ENCODE data around the gene KCNIP4.

Gene KCNIP4

DNA sequence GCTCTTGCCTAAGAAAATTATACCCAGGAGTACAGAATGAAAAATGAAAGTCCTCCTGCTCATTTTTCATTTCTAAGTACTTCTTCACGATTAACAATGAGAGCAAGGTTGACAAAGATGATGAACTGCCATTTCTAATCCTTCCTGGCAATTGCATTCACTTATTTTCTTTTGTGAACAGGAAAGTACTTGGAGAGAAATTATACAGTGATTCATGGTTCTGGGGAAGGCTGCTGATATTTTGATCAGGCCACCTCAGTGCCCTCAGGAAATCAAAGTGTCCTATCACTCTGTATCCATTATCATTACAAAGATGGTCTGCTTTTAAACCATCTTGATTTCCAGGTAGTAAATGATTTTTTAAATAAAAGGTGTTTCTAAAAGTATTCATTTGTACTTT is 780.9 kb downstream of the KCNIP4 start:
- DNase-seq: no peak

DNA sequence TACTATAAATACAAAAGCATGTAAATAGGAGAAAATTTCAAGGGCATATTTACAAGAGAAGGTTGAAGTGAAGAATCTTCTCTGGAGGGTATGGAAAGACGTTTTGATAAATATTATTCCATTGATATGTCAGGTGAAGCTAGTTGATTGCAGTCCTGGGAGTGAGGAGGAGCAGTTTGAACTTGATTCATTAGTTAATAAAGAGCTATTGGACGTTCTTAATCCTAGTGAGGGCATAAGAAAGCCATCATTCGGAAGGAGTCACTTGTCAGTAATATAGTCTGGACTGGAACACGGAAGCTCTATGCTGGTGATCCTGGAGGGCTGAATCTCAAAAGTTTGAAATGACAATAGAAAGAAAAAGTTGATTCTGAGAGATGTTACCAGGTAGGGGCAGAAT is 793.2 kb downstream of the KCNIP4 start:
- no peak for DNase-seq

GRCh38 chr4:21139327-21139726 is 809.2 kb downstream of the KCNIP4 start:
- DNase-seq: no peak

GRCh38 chr4:21136051-21136630 is 812.4 kb downstream of the KCNIP4 start:
- no peak for DNase-seq

DNA sequence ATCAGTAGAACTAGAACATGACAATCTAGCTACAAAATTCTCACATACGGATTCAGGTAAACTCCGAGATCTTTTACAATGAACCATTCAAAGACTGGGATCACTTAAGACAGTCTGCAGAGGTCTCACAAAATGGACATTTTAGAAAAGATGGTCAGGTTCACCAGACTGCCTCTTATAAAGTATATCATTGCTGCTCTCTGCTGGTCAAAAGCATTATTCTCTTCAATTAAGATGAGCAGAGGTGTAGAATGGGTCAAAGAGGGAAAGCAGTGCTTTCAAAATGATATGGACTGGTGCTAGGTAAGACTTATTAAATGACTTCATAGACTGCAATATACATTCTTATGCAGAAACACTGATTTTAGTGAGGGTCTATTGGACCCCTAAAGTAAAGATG is 813.6 kb downstream of the KCNIP4 start:
- no peak for DNase-seq

DNA sequence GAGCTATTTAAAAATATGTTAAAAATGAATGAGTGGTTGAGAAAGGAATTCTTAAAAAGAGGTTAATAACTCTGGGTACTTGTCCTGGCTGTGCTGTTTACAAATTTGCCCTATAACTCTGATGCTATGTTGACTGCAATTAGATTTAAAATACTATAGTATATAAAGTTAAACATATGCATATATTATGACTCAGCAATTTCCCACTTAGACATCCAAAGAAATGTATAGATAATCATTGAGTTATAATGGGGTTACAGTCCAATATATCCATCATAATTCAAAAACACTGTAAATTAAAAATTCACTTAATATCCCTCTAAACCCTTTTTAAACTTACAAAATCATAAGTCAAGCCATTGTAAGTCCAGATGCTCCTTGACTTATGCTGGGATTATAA is 818.0 kb downstream of the KCNIP4 start:
- DNase-seq: no peak

GRCh38 chr4:21126014-21126512 is 822.5 kb downstream of the KCNIP4 start:
- DNase-seq: no peak

DNA sequence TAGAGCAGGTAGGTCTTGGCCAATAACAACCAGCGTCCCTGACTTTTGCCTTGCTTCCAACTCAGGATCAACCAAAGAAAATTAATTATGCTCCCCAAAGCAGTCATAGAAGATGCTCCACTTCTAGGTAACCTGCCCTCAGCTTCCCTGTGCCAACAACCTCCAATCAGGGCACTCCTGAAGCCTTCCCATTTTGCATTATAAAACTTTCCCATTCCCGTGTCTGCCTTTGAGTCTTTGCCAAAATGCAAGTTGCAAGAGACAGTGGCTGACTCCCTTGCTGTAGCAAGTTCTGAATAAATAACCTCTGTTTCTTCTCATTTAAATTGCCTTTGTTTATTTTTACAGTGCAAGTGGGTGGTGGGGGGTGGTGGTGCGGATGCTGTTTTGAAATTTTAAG is 830.3 kb downstream of the KCNIP4 start:
- no peak for DNase-seq

- DNase-seq: no peak
Measured at GRCh38 chr4:21117541-21118180, 830.9 kb downstream of the KCNIP4 start.

DNA sequence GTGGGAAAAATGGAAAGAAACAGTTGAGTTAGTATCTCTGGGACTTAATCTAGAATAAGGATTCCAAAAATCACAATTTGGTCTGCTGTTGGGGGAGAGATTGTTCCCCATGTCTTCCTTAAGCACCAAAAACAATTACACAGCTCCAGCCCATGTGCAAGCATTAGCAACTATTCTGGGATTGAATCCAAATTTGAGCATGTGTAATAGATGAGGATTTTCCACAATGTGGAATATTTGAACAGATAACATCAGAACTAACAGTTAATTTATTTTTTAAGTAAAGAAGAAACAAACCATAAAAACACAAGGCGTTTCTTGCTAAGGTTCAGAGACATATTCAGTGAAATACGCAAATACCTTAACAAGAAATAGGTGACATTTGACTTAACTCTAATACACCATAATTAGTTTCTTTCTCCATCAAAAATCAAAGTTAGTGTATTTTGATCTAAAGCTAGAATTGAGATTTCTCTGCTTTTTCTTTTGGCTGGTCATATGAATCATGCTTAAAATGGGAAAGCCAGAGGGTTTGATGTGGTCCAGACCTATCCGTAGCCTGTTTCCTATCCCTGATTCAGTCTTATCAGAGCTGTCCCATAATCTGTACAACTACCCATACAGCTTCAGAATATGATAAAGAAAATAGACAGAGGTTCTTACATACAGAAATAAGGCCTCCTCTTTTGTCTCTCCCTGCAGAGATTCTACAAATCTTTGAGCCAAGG is 834.9 kb downstream of the KCNIP4 start:
- no peak for DNase-seq

DNA sequence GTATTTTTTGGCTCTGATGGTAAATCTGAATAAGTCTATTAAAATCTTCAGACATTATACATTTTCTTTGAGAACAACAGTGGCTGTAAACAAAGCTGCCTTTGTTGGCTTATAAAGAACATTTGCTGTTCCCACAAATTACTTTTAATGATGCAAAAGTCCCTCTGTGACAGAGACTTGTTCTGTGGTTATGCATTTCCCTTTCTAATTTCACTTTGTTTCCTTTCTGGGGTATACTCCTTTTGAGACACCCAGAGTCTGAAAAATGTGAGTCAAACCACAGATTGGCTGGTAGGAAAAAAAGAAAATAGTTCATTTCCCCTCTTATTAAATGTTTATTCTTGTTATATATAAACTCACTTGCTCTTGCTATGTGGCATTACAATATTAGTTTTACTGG is 845.9 kb downstream of the KCNIP4 start:
- DNase-seq: no peak

DNA sequence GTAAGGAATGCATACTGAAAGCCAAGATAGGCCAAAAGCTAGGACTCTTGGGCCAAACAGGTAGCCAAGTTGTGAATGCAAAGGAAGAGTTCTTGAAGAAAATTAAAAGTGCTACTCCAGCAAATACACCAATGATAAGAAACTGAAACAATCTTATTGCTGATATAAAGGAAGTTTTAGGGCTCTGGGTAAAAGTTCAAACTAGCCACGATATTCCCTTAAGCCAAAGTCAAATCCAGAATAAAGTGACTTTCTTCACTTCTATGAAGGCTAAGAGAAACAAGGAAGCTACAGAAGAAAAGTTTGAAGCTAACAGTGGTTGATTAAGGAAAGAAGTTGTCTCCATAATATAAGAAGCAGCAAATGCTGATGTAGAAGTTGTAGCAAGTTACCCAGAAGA is 850.7 kb downstream of the KCNIP4 start:
- DNase-seq: no peak

DNA sequence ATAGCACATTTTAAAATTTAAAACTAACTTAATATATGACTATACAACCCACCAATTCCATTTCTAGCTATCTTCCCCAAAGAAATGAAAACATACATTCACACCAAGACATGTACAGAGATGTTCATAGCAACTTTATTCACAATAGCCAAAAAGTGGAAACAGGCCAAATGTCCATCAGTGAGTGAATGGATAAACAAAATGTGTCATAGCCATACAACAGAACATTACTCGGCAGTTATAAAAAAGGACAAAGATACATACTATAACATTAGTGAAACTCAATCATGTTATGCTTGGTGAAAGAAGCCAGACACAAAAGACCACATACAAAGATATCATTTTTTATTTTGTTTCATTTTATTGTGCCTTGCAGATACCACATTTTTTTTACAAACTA is 851.5 kb downstream of the KCNIP4 start:
- DNase-seq: no peak

DNA sequence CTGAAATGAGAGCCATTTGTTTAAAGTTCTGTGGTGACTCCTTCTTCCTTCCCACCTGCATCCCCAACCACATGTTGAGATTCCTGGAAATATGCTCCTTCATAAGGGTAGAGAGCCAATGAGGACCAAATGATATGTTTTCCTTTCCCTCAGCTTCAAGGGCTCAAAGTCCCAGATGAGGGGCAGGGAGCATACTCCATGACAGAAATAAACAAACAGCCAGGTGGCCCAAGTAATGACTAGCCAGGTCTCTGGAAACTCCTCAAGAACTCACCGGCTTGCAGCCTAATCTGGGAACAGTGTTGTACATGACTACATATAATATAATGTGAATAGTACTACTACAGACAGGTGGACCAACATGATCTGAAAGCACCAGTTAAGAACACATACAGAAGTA is 856.0 kb downstream of the KCNIP4 start:
- no peak for DNase-seq

DNA sequence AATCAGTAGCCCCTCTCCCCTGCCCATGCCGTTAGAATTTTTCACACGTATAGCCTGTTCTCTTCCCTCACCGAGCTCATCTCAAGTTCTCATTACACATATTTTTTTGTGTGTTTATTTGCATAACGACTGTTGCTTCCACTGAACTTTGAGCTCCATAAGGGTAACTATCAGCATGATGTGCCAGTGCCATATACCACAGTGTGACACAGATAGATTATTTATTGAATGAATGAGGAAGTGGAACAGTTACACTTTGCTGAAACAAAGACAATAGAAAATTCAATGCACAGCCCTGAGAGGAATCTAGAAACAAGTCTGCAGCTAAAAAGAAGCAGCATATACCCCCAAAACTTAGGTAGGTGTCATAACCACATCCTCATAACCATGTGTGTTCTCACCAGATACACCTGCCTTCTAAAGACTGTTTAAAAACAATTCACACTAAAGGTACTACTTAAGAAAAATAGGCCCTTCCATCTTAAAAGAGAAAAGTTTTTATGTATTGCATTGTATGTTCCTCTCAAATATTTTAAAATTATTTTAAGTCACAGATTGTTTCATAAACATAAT is 858.4 kb downstream of the KCNIP4 start:
- DNase-seq: no peak

GRCh38 chr4:21083413-21083812 is 865.2 kb downstream of the KCNIP4 start:
- no peak for DNase-seq

DNA sequence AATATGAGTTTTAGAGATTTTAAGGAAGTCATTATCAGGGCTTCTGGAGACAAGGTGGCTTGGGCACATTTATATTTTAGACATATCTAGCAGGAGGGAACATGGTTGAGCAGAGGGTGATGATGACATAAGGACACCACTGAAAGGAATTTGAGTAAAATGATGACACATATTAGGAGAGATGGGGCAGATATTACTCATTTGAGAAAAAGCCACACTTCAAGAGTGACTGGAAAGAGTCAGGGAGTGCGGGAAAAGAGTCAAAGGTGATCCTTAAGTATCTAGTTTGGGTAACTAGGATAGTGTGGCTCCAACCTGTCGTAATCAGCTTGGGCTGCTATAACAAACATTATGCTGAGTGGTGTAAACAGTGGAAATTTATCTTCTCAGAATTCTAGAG is 870.6 kb downstream of the KCNIP4 start:
- no peak for DNase-seq

GRCh38 chr4:21067351-21067750 is 881.2 kb downstream of the KCNIP4 start:
- DNase-seq: no peak

DNA sequence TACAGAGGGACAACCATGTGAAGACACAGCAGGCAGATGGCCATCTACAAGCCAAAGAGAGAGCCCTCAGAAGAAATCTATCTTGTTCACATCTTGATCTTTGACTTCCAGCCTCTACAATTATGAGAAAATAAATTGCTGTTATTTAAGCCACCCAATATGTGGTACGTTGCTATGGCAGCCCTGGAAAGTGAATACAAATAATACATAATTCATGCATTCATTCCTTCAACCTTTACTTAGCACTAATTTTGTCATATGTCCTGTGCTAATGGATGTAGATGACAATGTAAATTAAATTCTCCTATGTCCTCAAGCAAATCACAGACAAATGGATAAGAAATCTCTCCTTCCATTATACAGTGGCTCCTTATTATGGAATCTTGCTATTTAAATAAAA is 886.7 kb downstream of the KCNIP4 start:
- DNase-seq: no peak

GRCh38 chr4:21046141-21046540 is 902.4 kb downstream of the KCNIP4 start:
- DNase-seq: no peak

GRCh38 chr4:21045119-21045518 is 903.5 kb downstream of the KCNIP4 start:
- no peak for DNase-seq

- DNase-seq: no peak
Measured at GRCh38 chr4:21041708-21042107, 906.9 kb downstream of the KCNIP4 start.

- no peak for DNase-seq
Measured at GRCh38 chr4:21034728-21035127, 913.8 kb downstream of the KCNIP4 start.
